RCC 7860 (cell line): ENCODE data around the gene ITGA11.

ENCODE experiments used
- DNase-seq: peaks from one replicate; pipeline ENCODE4 v3.0.0-alpha.2; 2015; ENCODE audit warnings: low spot score
- FAIRE-seq: peaks from 2 replicates; lab custom pipeline; 2012; peaks lifted over from hg19 to GRCh38; lab: Jason Lieb, UNC

The ITGA11 gene

GRCh38 chr15:68449389-68449788 lies 17.4 kb upstream of the ITGA11 start:
- no peak for FAIRE-seq
- DNase-seq, result no peak

DNA sequence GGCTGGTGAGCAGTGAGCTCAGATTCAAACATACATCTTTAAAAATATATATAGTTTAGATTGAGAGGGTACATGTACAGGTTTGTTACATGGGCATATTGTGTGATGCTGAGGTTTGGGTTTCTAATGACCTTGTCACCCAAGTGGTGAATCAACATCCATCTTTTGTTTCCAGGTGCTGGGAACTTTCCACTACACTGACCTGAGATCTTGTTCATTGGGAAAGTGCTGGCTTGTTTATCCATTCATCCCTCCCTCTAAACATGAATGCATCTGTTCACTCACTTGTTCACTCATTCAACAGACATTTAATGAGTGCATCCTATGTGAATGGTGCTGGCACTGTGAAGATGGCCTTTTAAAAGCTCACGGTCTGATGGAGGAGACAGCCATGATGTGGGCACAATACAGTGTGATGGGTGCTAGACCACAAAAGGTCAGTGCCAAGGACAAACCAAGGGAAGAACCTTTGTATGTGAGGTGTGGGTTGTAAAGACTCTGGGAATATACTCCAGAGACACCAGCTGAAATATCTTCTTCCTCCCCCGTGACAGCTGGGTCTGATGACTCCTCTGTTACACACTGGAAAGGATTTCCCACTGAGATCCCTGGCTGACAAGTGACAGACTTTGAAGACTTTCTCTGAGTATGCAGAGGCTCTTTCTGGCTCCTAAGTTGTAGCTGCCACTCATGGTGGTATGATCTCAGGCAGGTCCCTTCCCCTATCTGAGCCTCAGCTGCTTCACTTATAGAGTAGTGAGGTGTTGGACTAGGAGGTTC lies 16.2 kb upstream of the ITGA11 start:
- DNase-seq, result no peak
- no peak for FAIRE-seq

DNA sequence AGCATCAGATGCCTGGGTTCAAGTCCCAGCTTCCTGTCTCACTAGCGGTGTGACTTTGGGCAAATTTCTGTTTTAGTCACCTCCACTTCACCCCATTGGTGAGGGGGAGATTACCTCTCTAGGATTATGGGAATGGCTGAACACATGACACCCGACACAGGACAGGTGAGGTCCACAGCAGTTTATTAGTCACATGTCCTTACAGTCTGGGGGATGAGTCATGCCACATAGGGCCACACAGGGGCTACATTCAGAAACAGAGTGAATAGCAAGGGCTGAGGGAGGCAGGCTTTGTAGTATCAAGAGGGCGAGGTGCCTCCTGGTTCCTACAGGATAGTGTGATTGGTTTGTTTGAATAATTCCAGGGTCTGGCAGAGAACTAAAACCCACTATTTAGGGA lies 15.2 kb upstream of the ITGA11 start:
- DNase-seq (no peak), FAIRE-seq (no peak)

- DNase-seq, result no peak
- no peak for FAIRE-seq
Observed at GRCh38 chr15:68445351-68445750, 13.4 kb upstream of the ITGA11 start.

- no peak for DNase-seq
- no peak for FAIRE-seq
Observed at GRCh38 chr15:68444336-68444735, 12.4 kb upstream of the ITGA11 start.

GRCh38 chr15:68442903-68443302 lies 10.9 kb upstream of the ITGA11 start:
- FAIRE-seq, result no peak
- no peak for DNase-seq

- DNase-seq (no peak), FAIRE-seq (no peak)
Observed at GRCh38 chr15:68442041-68442440, 10.1 kb upstream of the ITGA11 start.

- DNase-seq, result no peak
- no peak for FAIRE-seq
Observed at GRCh38 chr15:68441045-68441743, 9.2 kb upstream of the ITGA11 start.

DNA sequence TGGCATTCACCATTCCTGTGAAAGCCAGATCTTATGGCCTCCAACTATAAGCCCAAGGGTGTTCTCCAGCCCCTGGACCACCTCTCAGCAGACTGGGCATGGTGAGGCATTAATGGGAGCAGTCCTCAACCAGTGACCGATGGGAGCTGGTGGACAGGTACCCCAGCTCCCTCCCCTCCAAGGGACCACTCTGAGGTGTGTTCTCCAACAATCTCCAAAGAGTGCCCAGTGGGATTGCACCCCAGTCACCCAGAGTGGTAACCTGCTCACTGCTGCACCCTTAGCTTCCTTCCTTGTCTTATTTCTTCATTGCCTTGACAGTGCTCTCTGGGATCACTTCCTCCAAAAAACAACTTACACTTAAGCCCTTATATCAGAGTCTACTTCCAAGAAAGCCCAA lies 8.2 kb upstream of the ITGA11 start:
- FAIRE-seq, result no peak

GRCh38 chr15:68439506-68439905 lies 7.5 kb upstream of the ITGA11 start:
- no peak for FAIRE-seq
- no peak for DNase-seq

More for the DNA sequence above, 8.2 kb upstream of the ITGA11 start:
- DNase-seq, result no peak

DNA sequence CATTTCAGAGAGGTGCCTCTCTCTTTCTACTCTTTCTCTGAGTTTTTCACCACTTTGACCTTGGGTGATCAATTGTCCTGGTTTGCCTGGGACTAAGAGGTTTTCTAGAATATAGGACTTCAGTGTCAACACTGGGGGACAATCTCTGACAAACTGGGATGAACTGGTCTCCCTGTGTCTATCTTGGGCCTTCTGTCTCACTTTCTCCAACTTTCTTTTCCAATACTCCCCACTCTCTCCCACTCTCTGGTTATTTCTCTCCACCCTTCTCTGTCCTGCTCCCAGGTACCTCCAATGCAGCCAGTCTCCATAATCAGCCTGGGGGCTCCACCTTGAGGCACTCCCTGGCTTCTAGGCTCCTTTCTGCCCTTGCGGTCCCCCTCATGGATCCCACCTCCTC lies 4.7 kb upstream of the ITGA11 start:
- FAIRE-seq (no peak), DNase-seq (no peak)

DNA sequence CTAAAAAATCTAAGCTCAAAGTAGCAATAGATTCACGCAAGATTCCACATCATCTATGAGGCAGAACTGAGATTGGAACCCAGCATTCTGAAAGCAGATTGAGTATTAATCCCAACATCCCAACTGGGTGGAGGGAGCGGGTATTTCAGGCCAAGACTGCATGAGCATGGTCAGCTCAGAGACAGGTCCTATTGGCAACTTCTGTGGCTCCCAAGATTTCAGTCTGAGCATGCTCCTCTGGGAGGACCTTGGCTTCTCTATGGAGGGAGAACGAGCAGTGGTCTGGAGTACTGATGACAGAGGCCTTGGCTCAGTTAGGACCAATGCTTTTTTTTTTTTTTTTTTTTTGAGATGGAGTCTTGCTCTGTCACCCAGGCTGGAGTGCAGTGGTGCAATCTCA lies 4.0 kb upstream of the ITGA11 start:
- FAIRE-seq, result no peak
- no peak for DNase-seq

DNA sequence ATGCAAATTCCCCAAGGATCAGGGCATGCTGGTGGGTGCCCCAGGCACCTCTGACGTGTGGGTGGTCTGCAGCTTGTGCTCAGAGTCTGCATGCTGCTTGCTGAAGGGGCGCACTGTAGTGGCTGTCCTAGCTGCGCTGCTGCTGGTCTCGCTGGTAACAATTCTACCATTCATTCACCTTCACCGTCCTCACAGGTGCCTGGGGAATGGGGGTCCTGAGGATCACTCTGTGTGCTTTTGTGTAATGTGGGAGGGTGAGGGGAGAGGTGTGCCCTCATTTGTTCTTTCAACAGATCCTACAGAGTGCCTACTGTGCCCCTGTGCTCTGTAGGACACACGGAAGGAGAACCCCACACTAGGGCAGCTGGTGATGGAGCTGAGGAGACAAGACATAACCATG lies 2.1 kb upstream of the ITGA11 start:
- FAIRE-seq, result no peak

DNA sequence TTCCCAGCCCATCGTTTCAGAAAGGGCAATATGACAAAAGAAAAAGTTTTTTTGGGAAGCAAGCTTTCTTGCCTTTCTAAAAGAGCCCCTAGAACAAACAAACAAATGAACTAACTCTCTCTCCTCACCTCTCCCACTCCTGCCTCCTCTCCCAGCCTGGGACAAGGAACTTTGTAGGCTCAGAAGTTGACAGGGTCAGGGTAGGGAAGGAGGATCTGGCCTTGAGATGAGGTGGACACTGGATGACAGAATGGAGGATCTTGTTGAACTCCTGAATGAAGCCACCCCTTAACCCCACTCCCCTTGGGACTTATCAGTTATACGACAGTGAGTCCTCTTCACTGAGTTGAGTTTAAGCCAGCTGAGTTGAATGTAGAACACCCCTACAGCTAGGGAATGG lies 1.6 kb upstream of the ITGA11 start:
- FAIRE-seq, result no peak
- no peak for DNase-seq

More for the DNA sequence above, 2.1 kb upstream of the ITGA11 start:
- DNase-seq, result no peak

GRCh38 chr15:68432441-68433064 lies 590 bp upstream of the ITGA11 start:
- DNase-seq, result no peak
- FAIRE-seq, result no peak

DNA sequence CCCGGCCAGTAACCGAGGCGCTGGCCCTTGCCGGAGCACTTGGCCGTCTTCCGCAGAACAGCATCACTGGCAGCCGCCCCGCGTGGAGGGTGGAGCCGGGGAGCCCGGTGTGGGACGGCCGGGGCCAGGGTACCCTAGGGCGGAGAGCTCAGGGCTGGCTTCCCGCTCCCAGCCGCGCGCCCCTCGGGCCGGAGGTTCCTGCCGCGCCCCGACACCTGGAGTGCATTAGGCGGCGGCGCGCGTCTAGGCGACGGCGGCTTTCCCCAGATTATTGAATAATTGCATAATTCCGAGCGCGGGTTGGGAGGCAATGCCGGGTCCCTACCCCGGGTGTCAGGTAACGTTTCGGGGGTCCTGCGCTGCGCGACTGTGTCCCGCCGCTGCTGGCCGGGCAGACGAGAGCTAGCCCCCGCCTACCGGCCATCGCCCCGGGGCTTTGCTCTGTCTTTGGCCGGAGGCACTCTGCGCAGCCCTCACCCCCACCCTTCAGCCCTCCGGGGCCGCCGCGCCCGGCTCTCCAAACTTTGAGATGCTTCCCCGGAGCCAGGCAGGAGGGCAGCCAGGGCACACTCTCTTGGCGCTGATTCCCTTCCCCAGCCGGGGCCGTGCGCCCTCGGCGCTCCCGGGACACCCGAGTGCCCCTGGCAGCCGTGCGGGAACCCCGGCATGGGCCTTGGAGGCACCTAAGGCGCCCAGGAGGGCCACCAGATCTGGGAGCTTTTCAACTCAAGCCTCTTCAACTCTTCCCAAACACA lies 749 bp downstream of the ITGA11 start:
- no peak for FAIRE-seq

GRCh38 chr15:68430471-68431036 lies 1.4 kb downstream of the ITGA11 start:
- DNase-seq (no peak), FAIRE-seq (no peak)

More for the DNA sequence above, 749 bp downstream of the ITGA11 start:
- no peak for DNase-seq

DNA sequence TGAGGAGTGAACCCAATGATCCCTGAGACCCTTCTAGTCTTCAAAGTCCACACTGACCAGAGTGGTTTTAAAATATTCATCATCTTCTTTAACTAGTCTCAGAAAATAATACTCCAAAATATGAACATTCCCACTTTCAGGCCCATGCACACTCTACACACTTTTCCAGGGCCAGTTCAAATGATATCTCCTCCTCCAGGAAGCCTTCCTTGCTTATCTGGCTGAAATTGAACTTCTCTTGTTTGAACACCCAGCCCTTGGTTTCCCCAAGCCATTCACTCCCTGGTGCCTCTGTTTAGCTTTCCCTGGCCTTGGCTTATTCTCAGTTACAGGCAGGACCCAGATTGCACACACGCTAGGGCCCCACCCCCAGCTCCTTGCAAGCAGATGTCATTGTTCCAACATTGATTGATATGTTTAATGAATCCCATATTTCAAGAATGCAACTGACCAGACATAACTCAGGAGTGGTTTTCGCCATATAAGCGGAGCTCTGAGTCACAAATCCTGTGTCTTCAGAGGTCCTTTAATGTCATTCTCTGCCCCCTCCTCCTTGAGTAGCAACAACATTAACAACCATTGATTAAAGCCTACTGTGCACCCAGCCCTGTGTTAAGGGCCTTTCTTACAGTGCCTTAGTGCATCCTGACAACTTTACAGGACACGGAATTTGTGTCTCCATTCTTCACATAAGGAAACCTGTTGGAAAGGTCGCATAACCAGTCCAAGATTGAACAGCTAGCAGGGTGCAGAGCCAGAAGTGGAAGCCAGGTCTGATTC lies 2.1 kb downstream of the ITGA11 start:
- no peak for DNase-seq
- no peak for FAIRE-seq

- DNase-seq (no peak), FAIRE-seq (no peak)
Observed at GRCh38 chr15:68428431-68428940, 3.5 kb downstream of the ITGA11 start.

- FAIRE-seq, result no peak
- DNase-seq, result no peak
Observed at GRCh38 chr15:68427963-68428362, 4.0 kb downstream of the ITGA11 start.
